Measurements from ENCODE around the gene TMPRSS11E.
"Not testable (repeated sequence)": the region's sequence is repeated elsewhere in the genome, so short reads cannot be mapped to it uniquely, and the experiment has no call there.

TMPRSS11E gene

GRCh38 chr4:68462691-68463090, 15.4 kb downstream of the TMPRSS11E start:
- DNase-seq (ENCODE audit: low spot score), result no peak

GRCh38 chr4:68463796-68464195, 16.5 kb downstream of the TMPRSS11E start:
- no peak for DNase-seq (ENCODE audit: low spot score)

- DNase-seq (ENCODE audit: low spot score), result no peak
Observed at GRCh38 chr4:68465058-68465457, 17.8 kb downstream of the TMPRSS11E start.

GRCh38 chr4:68466185-68466584, 18.9 kb downstream of the TMPRSS11E start:
- DNase-seq (ENCODE audit: low spot score), result no peak

GRCh38 chr4:68466751-68467150, 19.5 kb downstream of the TMPRSS11E start:
- DNase-seq (ENCODE audit: low spot score), result no peak

- no peak for DNase-seq (ENCODE audit: low spot score)
Observed at GRCh38 chr4:68469482-68469881, 22.2 kb downstream of the TMPRSS11E start.

GRCh38 chr4:68476191-68476590, 28.9 kb downstream of the TMPRSS11E start:
- no peak for DNase-seq (ENCODE audit: low spot score)

- no peak for DNase-seq (ENCODE audit: low spot score)
Observed at GRCh38 chr4:68489338-68489737, 42.1 kb downstream of the TMPRSS11E start.

GRCh38 chr4:68490826-68491457, 43.7 kb downstream of the TMPRSS11E start:
- no peak for DNase-seq (ENCODE audit: low spot score)

- DNase-seq (ENCODE audit: low spot score), result no peak
Observed at GRCh38 chr4:68494688-68495087, 47.4 kb downstream of the TMPRSS11E start.

GRCh38 chr4:68498413-68499007, 51.2 kb downstream of the TMPRSS11E start:
- peak; percentile 75 for DNase-seq (ENCODE audit: low spot score)

- DNase-seq (ENCODE audit: low spot score), result no peak
Observed at GRCh38 chr4:68499021-68499420, 51.8 kb downstream of the TMPRSS11E start.

- DNase-seq (ENCODE audit: low spot score), result not testable (repeated sequence)
Observed at GRCh38 chr4:68503462-68503861, 56.2 kb downstream of the TMPRSS11E start.

GRCh38 chr4:68504836-68505235, 57.6 kb downstream of the TMPRSS11E start:
- not testable (repeated sequence) for DNase-seq (ENCODE audit: low spot score)

- DNase-seq (ENCODE audit: low spot score), result not testable (repeated sequence)
Observed at GRCh38 chr4:68505452-68505851, 58.2 kb downstream of the TMPRSS11E start.

GRCh38 chr4:68518889-68519288, 71.6 kb downstream of the TMPRSS11E start:
- no peak for DNase-seq (ENCODE audit: low spot score)

GRCh38 chr4:68520985-68521384, 73.7 kb downstream of the TMPRSS11E start:
- no peak for DNase-seq (ENCODE audit: low spot score)

GRCh38 chr4:68522232-68522631, 75.0 kb downstream of the TMPRSS11E start:
- not testable (repeated sequence) for DNase-seq (ENCODE audit: low spot score)

- no peak for DNase-seq (ENCODE audit: low spot score)
Observed at GRCh38 chr4:68535974-68536373, 88.7 kb downstream of the TMPRSS11E start.

- no peak for DNase-seq (ENCODE audit: low spot score)
Observed at GRCh38 chr4:68536375-68536774, 89.1 kb downstream of the TMPRSS11E start.

- DNase-seq (ENCODE audit: low spot score), result not testable (repeated sequence)
Observed at GRCh38 chr4:68542742-68543141, 95.5 kb downstream of the TMPRSS11E start.

Data from LoVo (cell line).